ENCODE results near the gene MLC1.

GRCh38 chr22:50039669-50040443 is 45.4 kb downstream of the MLC1 start:
- TF ChIP-seq CTCF (conservative IDR thresholded peaks at IDR 0.05; ENCODE audit: low read length) (no peak), EZH2phosphoT487 (IDR thresholded peaks at IDR 0.05; ENCODE audit: borderline replicate concordance) (no peak)
